ENCODE data around the gene OLFML3.

Gene OLFML3

DNA sequence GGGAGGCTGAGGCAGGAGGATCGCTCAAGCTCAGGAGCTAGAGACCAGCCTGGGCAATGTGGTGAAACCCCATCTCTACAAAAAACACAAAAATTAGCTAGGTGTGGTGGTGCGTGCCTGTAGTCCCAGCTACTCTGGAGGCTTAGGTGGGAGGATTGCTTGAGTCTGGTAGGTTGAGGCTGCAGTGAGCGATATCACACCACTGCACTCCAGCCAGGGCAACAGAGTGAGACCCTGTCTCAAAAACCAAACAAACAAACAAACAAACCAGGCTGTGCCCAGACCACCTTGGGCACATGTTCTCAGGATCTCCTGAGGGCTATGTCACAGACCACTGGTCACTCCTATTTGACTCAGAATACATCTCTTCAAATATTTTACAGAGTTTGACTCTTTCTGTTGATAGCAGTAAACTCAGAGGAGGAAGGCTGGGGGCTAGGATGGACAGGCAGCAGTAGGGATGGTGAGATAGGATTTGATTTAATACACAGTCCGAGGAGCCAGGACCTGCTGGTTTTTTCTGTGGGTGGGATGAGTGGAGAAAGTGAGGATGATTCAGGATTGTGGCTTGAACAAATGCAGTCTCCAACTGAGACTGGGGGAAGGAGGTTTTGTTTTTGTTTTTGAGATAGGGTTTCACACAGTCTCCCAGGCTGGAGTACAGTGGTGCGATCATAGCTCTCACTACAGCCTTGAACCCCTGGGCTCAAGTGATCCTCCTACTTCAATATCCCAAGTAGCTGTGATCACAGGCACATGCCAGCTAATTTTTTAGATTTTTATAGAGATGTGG, 46.5 kb downstream of the OLFML3 start:
- DNase-seq (ENCODE audit: low read depth): no peak

DNA sequence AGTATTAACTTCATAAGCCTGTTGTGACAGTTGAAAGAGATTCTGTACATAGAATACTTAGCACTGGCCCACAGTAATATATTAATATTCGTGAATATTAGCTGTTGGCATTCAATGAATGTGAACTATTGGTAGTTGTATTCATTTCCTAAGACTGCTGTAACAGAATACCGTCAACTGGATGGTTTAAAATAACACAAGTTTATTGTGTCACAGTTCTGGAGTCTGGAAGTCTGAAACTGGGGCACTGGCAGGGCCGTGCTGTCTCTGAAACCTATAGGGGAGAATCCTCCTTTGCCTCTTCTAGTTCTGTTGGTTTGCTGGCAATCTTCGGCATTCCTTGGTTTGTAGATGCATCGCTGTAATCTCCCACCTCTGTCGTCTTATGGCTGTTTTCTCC, 47.5 kb downstream of the OLFML3 start:
- no peak for DNase-seq (ENCODE audit: low read depth)

Measured in activated T-helper 1 cell treated with Interleukin-2 at 50 U/mL for 16 hours (primary cell).